PC-9 (cell line): ENCODE data around the gene IGFLR1. TPM values are rescaled to one million over a fixed set of nuclear protein-coding genes. Genes with fewer than 3 reads are reported as not detected.

Experiments
- BruUV-seq: library from RNA; stranded (reverse); fragments of 400-500 nt; replicated peaks from 2 replicates; lab custom pipeline; 2021; lab: Mats Ljungman, UMichigan
- CTCF ChIA-PET: fragments of 300-600 bp; sonication (Branson Sonifier 250); formaldehyde crosslinking; loops from one replicate; lab custom pipeline; 2022; ENCODE audit warnings: antibody characterized with exemption; lab: Charles Lee
- POLR2A ChIA-PET: fragments of 300-600 bp; sonication (Branson Sonifier 250); formaldehyde crosslinking; loops from one replicate; lab custom pipeline; 2022; ENCODE audit warnings: antibody characterized with exemption; ENCODE audit not compliant: unreplicated experiment; lab: Charles Lee
- DNase-seq, 2 experiments: peaks; one replicate each; pipeline versions ENCODE4 v3.0.0 to v3.0.0-alpha.2; 2015 to 2022; ENCODE audit warnings: mixed read lengths in 1 of 2
- H2AFZ ChIP-seq: fragments of 200-600 bp; sonication (generic); 2 replicates; pipeline ENCODE4 v1.8.1; 2017; ENCODE audit warnings: antibody characterized with exemption
- H3F3A ChIP-seq: fragments of 200-600 bp; sonication (generic); 2 replicates; pipeline ENCODE4 v1.8.1; 2017; ENCODE audit warnings: antibody characterized with exemption, mild to moderate bottlenecking, low read depth; ENCODE audit not compliant: insufficient read depth
- H3K27ac ChIP-seq: fragments of 200-600 bp; sonication (generic); 2 replicates; pipeline ENCODE4 v1.6.1; 2016; ENCODE audit warnings: mixed run types
- H3K27me3 ChIP-seq: fragments of 200-600 bp; sonication (generic); 2 replicates; pipeline ENCODE4 v1.6.1; 2016; ENCODE audit warnings: low read depth, mixed run types; ENCODE audit not compliant: insufficient read depth
- H3K36me3 ChIP-seq: fragments of 200-600 bp; sonication (generic); 2 replicates; pipeline ENCODE4 v1.6.1; 2016; ENCODE audit warnings: low read depth, mixed run types
- H3K4me1 ChIP-seq: fragments of 200-600 bp; sonication (generic); replicated peaks from 2 replicates; pipeline ENCODE4 v1.6.1; 2016; ENCODE audit warnings: mixed run types; ENCODE audit not compliant: insufficient read depth
- H3K4me2 ChIP-seq: fragments of 200-600 bp; sonication (generic); 2 replicates; pipeline ENCODE4 v1.6.1; 2017; ENCODE audit warnings: mixed run types
- H3K4me3 ChIP-seq: fragments of 200-600 bp; sonication (generic); 2 replicates; pipeline ENCODE4 v1.6.1; 2016; ENCODE audit warnings: mixed run types
- H3K79me2 ChIP-seq: fragments of 200-600 bp; sonication (generic); 2 replicates; pipeline ENCODE4 v1.6.1; 2017; ENCODE audit warnings: low read depth, mixed run types
- H3K9me2 ChIP-seq: fragments of 200-600 bp; sonication (generic); 2 replicates; pipeline ENCODE4 v1.8.1; 2017; ENCODE audit warnings: mild to moderate bottlenecking; ENCODE audit not compliant: insufficient read depth
- H3K9me3 ChIP-seq: fragments of 200-600 bp; sonication (generic); 2 replicates; pipeline ENCODE4 v1.8.1; 2016; ENCODE audit warnings: low read depth; ENCODE audit not compliant: insufficient read depth
- H4K20me1 ChIP-seq: fragments of 200-600 bp; sonication (generic); 2 replicates; pipeline ENCODE4 v1.8.1; 2017; ENCODE audit not compliant: insufficient read depth
- CTCF ChIP-seq: fragments of 200-600 bp; sonication (generic); conservative IDR thresholded peaks from 2 replicates; pipeline ENCODE4 v1.6.1; 2017; ENCODE audit warnings: mixed run types, antibody characterized with exemption, mild to moderate bottlenecking, moderate library complexity
- EZH2 ChIP-seq: fragments of 200-600 bp; sonication (generic); IDR thresholded peaks from 2 replicates; pipeline ENCODE4 v1.8.0; 2017; ENCODE audit warnings: antibody characterized with exemption, low read depth
- intact Hi-C: fragments of 100-400 bp; cut with micrococcal nuclease; formaldehyde crosslinking; loops from one replicate; pipeline ENCODE4 v1.10.0; 2022; ENCODE audit not compliant: unreplicated experiment
- total RNA-seq: library from RNA; stranded (reverse); gene quantifications from 2 replicates; pipeline ENCODE4 v1.2.3, GENCODE V29; 2021

The IGFLR1 gene
- total RNA-seq, 1 experiment from 2014 or later = 9.7 TPM

GRCh38 chr19:35734889-35735288, 7.4 kb downstream of the IGFLR1 start:
- no TSS peak for BruUV-seq
- no peaks in the 10 kb centered on the region for H3K4me1 ChIP-seq
- H3F3A ChIP-seq = peaks cover 13% of the 10 kb centered on the region; the same call in 1 of the 2 replicates
- no peak for DNase-seq
- POLR2A ChIA-PET = no interaction called here
- intact Hi-C loops = no loop called here
- no peaks in the 10 kb centered on the region for H3K9me3 ChIP-seq
- no peak for TF ChIP-seq EZH2
- TF ChIP-seq CTCF = no peak
- no peak overlapping the region for H3K27ac ChIP-seq
- H3K4me3 ChIP-seq = no peak overlapping the region
- H3K27me3 ChIP-seq = no peaks in the 10 kb centered on the region
- no peaks in the 10 kb centered on the region for H3K79me2 ChIP-seq
- H3K36me3 ChIP-seq = no peaks in the 10 kb centered on the region
- no peaks in the 10 kb centered on the region for H3K9me2 ChIP-seq
- no peaks in the 10 kb centered on the region for H4K20me1 ChIP-seq
- CTCF ChIA-PET = no interaction called here
- H3K4me2 ChIP-seq = no peak overlapping the region
- H2AFZ ChIP-seq = no peak overlapping the region

GRCh38 chr19:35734273-35734672, 8.0 kb downstream of the IGFLR1 start:
- Histone ChIP-seq H3K27me3 (no peaks in the 10 kb centered on the region), H3K27ac (no peak overlapping the region), H3K79me2 (no peaks in the 10 kb centered on the region), H3K9me2 (no peaks in the 10 kb centered on the region), H3K36me3 (no peaks in the 10 kb centered on the region; the same call in 1 of the 2 replicates), H3K4me1 (no peaks in the 10 kb centered on the region), H3K9me3 (no peaks in the 10 kb centered on the region), H2AFZ (no peak overlapping the region), H4K20me1 (no peaks in the 10 kb centered on the region), H3K4me3 (no peak overlapping the region), H3K4me2 (no peak overlapping the region), H3F3A (peaks cover 8% of the 10 kb centered on the region; the same call in 1 of the 2 replicates)
- intact Hi-C loops = no loop called here
- no peak for TF ChIP-seq CTCF
- TF ChIP-seq EZH2 = no peak
- DNase-seq = no peak
- BruUV-seq = no TSS peak
- ChIA-PET POLR2A (no interaction called here), CTCF (no interaction called here)

GRCh38 chr19:35733180-35734125, 8.8 kb downstream of the IGFLR1 start:
- ChIA-PET POLR2A (no interaction called here), CTCF (no interaction called here)
- H3K27me3 ChIP-seq = no peaks in the 10 kb centered on the region
- no peaks in the 10 kb centered on the region; the same call in 1 of the 2 replicates for H3F3A ChIP-seq
- H3K4me1 ChIP-seq = no peaks in the 10 kb centered on the region
- intact Hi-C loops = no loop called here
- no peaks in the 10 kb centered on the region for H3K79me2 ChIP-seq
- H3K9me3 ChIP-seq = no peaks in the 10 kb centered on the region
- TF ChIP-seq EZH2 = no peak
- no peak for TF ChIP-seq CTCF
- H3K4me2 ChIP-seq = no peak overlapping the region
- H3K9me2 ChIP-seq = no peaks in the 10 kb centered on the region
- no peak overlapping the region for H2AFZ ChIP-seq
- H4K20me1 ChIP-seq = no peaks in the 10 kb centered on the region
- DNase-seq = no peak
- H3K27ac ChIP-seq = no peak overlapping the region
- no peaks in the 10 kb centered on the region; the same call in 1 of the 2 replicates for H3K36me3 ChIP-seq
- BruUV-seq = no TSS peak
- H3K4me3 ChIP-seq = no peak overlapping the region
